Activated T-cell treated with anti-CD3 and anti-CD28 coated beads, Interleukin-2, amount 50 U/mL, for 72 hours (primary cell): Measurements from ENCODE around the gene CCDC170. TPM values are rescaled to one million over a fixed set of nuclear protein-coding genes. Genes with fewer than 3 reads are reported as not detected.

Experiments
- ATAC-seq, 2 donors: fragments of 150-1000 bp; cut with Tn5 transposase; replicated peaks in 1 of 2; 2 replicates each; pipeline ENCODE4 v1.10.0; 2021; ENCODE audit warnings: moderate library complexity in 2 of 2, mild to moderate bottlenecking in 1 of 2
- DNase-seq, 2 donors: peaks; one replicate each; pipeline ENCODE4 v3.0.0; 2021 to 2022; ENCODE audit warnings: mixed read lengths in 1 of 2
- H3K27ac Mint-ChIP-seq: one replicate; pipeline ENCODE4 v1.8.0; 2022; ENCODE audit warnings: mild to moderate bottlenecking, moderate library complexity, mixed read lengths
- H3K27me3 Mint-ChIP-seq: one replicate; pipeline ENCODE4 v1.8.0; 2022; ENCODE audit warnings: low read depth, mixed read lengths
- H3K36me3 Mint-ChIP-seq, 2 donors: one replicate each; pipeline ENCODE4 v1.8.0; 2022; ENCODE audit warnings: mixed read lengths in 2 of 2, mild to moderate bottlenecking in 1 of 2; ENCODE audit not compliant: insufficient read depth in 2 of 2
- H3K4me1 Mint-ChIP-seq: one replicate; pipeline ENCODE4 v1.8.0; 2022; ENCODE audit warnings: low read depth, mixed read lengths
- H3K4me3 Mint-ChIP-seq, 2 donors: one replicate each; pipeline ENCODE4 v1.8.0; 2022; ENCODE audit warnings: mild to moderate bottlenecking in 2 of 2, mixed read lengths in 2 of 2, moderate library complexity in 2 of 2
- H3K9me3 Mint-ChIP-seq, 2 donors: one replicate each; pipeline ENCODE4 v1.8.0; 2022; ENCODE audit warnings: mixed read lengths in 2 of 2
- total RNA-seq, 2 donors: library from RNA; stranded (reverse); gene quantifications; one replicate each; pipeline ENCODE4 v1.2.3, GENCODE V29; 2022

CCDC170 gene
- total RNA-seq, 2 donors from 2014 or later, result not detected

- Mint-ChIP-seq H3K4me1 (peaks cover 7% of the 10 kb centered on the region), H3K27ac (no peak overlapping the region), H3K9me3 (peaks cover 4 to 18% of the 10 kb centered on the region in 2 donors), H3K36me3 (peaks cover 10% of the 10 kb centered on the region in 2 donors), H3K4me3 (no peak overlapping the region), H3K27me3 (peaks cover 35% of the 10 kb centered on the region)
- no peak for DNase-seq
- ATAC-seq, result no peak
Measured at GRCh38 chr6:151565940-151566339, 72.1 kb downstream of the CCDC170 start.

DNA sequence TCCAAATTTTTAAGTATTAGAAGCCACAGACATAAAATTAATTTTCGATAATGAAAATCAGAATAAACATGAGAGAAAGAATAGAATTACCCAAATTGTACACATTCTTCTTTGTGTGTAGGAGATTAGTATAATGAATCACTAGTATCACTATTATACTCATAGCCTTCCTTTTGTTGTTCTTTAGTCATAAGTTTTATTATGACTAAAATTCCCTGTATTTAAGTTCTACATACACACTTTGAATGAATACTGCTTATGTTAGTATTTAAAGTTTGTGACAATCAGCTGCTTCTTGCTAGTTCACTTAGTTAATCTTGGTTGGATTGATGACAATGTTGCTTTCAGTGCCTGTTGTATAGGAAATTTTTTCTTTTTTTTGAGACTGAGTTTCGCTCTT lies 72.7 kb downstream of the CCDC170 start:
- H3K36me3 Mint-ChIP-seq, result peaks cover 10% of the 10 kb centered on the region in 2 donors
- H3K27ac Mint-ChIP-seq, result no peak overlapping the region
- H3K27me3 Mint-ChIP-seq, result peaks cover 35% of the 10 kb centered on the region
- peak; percentile 91 to 96 for ATAC-seq
- no peak for DNase-seq
- peaks cover 7% of the 10 kb centered on the region for H3K4me1 Mint-ChIP-seq
- no peak overlapping the region for H3K4me3 Mint-ChIP-seq
- H3K9me3 Mint-ChIP-seq, result peaks cover 4 to 15% of the 10 kb centered on the region in 2 donors

GRCh38 chr6:151576633-151577032 lies 82.8 kb downstream of the CCDC170 start:
- Mint-ChIP-seq H3K4me1 (no peaks in the 10 kb centered on the region), H3K9me3 (no peaks in the 10 kb centered on the region), H3K27ac (no peak overlapping the region), H3K27me3 (peaks cover 36% of the 10 kb centered on the region), H3K36me3 (no peaks in the 10 kb centered on the region), H3K4me3 (no peak overlapping the region)
- ATAC-seq, result no peak
- DNase-seq, result no peak

DNA sequence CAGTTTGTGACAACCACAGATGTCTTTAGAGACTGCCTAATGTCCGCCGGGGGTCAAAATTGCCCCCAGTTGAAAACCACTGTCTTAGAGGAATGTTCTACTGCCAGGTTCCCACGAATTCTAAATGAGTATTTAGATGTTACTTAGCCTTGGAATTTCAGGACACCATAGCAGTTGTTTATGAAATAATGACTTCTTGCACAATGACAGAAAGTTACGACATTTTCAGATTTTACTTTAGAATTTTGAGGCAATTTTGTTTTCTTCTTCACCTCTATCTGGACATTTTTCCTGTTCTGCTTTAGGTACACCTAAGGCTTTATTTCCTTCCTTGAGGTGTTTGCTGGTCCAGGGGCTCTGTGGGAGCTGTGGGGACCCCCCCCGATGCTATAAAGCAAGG lies 83.4 kb downstream of the CCDC170 start:
- Mint-ChIP-seq H3K27ac (no peak overlapping the region), H3K4me3 (no peak overlapping the region), H3K9me3 (peaks cover 1% of the 10 kb centered on the region in 2 donors), H3K4me1 (no peaks in the 10 kb centered on the region), H3K36me3 (no peaks in the 10 kb centered on the region), H3K27me3 (peaks cover 43% of the 10 kb centered on the region)
- ATAC-seq (no peak), DNase-seq (no peak)

DNA sequence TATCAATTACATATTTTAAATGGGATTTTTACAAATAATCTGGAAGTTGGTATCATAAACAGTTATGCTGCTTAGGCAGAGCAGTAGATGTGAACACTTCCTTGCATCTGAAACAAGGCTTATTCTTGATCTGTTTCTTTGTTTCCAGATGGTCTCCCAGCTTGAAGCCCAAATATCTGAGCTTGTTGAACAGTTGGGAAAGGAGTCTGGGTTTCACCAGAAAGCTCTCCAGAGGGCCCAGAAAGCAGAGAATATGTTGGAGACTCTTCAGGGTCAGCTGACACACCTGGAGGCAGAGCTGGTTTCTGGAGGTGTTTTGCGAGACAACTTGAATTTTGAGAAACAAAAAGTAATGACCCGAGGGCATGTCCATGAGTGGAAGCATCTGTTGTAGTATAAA lies 91.9 kb downstream of the CCDC170 start:
- Mint-ChIP-seq H3K9me3 (peaks cover 4 to 9% of the 10 kb centered on the region in 2 donors), H3K4me3 (no peak overlapping the region), H3K27me3 (peaks cover 37% of the 10 kb centered on the region), H3K36me3 (peaks cover 0 to 2% of the 10 kb centered on the region in 2 donors), H3K4me1 (no peaks in the 10 kb centered on the region), H3K27ac (no peak overlapping the region)
- DNase-seq, result no peak
- no peak for ATAC-seq

- no peak overlapping the region for H3K4me3 Mint-ChIP-seq
Measured at GRCh38 chr6:151589667-151590066, 95.8 kb downstream of the CCDC170 start.

DNA sequence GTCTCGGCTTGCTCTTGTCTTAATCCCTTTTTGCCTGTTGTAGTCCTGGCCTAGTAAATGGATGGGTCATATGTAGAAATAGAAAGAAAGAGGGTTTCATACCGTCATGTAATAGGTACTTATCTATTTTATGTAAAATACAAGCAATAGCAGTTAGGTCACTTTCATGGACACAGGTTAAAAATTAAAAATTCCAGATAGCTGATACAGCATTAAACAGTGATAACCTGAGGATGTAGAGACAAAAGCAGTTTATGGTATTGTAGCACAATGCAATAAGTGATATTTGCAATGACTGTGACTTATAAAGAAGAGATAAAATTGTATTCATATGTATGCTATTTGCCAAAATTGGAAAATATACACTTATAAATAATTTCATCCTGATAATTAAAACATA lies 96.9 kb downstream of the CCDC170 start:
- ATAC-seq (no peak), DNase-seq (no peak)
- H3K36me3 Mint-ChIP-seq, result peaks cover 0 to 7% of the 10 kb centered on the region in 2 donors
- no peak overlapping the region for H3K27ac Mint-ChIP-seq
- no peak overlapping the region for H3K4me3 Mint-ChIP-seq
- H3K27me3 Mint-ChIP-seq, result peaks cover 30% of the 10 kb centered on the region
- H3K9me3 Mint-ChIP-seq, result peaks cover 7 to 8% of the 10 kb centered on the region in 2 donors
- H3K4me1 Mint-ChIP-seq, result no peaks in the 10 kb centered on the region

More at GRCh38 chr6:151589667-151590066, 95.8 kb downstream of the CCDC170 start:
- ATAC-seq, result no peak
- Mint-ChIP-seq H3K36me3 (peaks cover 0 to 7% of the 10 kb centered on the region in 2 donors), H3K4me1 (no peaks in the 10 kb centered on the region), H3K27me3 (peaks cover 30% of the 10 kb centered on the region), H3K9me3 (peaks cover 7 to 8% of the 10 kb centered on the region in 2 donors), H3K27ac (no peak overlapping the region)
- DNase-seq, result no peak

DNA sequence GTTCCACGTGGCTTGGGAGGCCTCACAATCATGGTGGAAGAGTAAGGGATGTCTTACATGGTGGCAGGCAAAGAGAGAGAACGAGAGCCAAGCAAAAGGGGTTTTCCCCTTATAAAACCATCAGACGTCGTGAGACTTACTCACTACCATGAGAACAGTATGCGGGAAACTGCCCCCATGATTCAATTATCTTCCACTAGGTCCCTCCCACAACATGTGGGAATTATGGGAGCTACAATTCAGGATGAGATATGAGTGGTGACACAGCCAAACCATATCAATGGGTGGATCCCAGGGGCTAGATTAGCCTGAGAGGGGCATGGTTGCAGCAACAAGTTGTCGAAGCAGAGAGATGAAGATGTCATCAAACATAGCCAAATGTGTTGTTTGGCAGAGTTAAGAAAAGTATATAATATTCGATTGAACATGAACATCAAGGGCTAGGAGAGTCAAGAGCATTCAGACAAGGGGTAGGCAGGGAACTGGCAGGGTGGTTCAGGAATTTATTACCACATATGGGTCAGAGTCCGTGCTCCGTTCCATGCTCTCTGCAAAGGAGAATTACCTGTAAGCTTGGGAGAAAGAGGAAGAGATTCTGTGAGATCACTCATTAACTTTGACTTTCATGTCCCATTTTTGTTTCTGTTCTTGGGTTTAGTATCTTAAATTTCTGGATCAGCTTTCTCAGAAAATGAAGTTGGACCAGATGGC lies 98.8 kb downstream of the CCDC170 start:
- ATAC-seq, result no peak
- peaks cover 21% of the 10 kb centered on the region for H3K27me3 Mint-ChIP-seq
- no peak overlapping the region for H3K27ac Mint-ChIP-seq
- H3K4me3 Mint-ChIP-seq, result no peak overlapping the region
- H3K9me3 Mint-ChIP-seq, result peaks cover 7% of the 10 kb centered on the region in 2 donors
- no peak for DNase-seq
- H3K4me1 Mint-ChIP-seq, result no peaks in the 10 kb centered on the region
- peaks cover 0 to 7% of the 10 kb centered on the region in 2 donors for H3K36me3 Mint-ChIP-seq

DNA sequence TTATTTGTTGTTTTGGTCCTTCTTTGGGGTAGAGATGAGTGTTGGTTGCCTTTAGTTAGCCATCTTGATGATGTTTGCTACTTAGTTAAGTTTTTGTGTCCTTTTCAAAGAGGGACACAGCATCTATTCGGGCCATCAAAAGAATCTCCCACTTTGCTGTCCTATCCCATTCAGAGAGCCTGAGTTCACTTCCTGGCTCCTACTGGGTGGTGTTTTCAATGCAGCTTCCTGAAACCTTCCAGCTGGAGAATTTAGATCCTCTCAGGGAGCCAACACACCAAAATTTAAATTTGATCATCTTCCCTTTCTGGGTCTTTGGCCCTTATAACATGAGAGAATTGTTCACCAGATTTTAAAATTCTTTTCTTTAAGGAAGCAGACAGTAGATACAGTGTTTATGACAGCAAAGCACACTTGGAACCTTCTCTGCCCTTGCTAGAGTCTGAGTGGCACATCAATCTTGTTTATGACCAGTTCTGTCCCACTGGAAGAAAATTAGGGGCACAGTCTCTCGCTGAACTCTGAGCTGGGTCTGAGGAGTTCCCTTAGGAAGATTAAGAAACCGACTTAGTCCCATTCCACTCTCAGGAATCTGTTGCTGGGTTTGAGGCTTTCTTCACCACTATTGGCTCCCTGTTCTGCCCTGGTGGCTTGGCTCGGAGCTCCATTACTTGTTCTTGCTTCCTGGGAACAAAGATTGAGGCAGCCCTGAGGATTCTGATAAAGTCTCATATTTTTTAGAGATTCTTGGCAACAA lies 115.5 kb downstream of the CCDC170 start:
- H3K4me1 Mint-ChIP-seq, result no peaks in the 10 kb centered on the region
- no peak overlapping the region for H3K27ac Mint-ChIP-seq
- H3K36me3 Mint-ChIP-seq, result no peaks in the 10 kb centered on the region
- no peak for DNase-seq
- H3K4me3 Mint-ChIP-seq, result no peak overlapping the region
- peaks cover 2 to 4% of the 10 kb centered on the region in 2 donors for H3K9me3 Mint-ChIP-seq
- ATAC-seq, result no peak
- H3K27me3 Mint-ChIP-seq, result peaks cover 18% of the 10 kb centered on the region

DNA sequence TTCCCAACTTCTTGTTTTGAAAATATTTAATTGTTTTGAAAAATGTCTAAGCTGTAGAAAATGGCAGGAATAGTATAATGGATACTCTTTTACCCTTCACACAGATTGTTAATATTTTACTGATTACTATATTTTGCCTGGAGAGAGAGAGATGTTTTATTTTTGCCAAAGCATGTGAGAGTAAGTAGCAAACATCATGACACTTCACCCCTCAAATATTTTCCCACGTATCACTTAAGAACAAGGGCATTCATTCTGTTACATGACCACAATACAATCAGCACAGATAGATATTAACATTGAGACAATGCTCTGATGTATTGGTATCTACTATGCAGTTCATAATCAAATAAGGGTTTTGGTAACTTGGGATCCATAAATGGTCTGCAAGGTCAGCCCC lies 116.5 kb downstream of the CCDC170 start:
- H3K4me1 Mint-ChIP-seq, result no peaks in the 10 kb centered on the region
- H3K27me3 Mint-ChIP-seq, result peaks cover 21% of the 10 kb centered on the region
- H3K9me3 Mint-ChIP-seq, result peaks cover 2 to 4% of the 10 kb centered on the region in 2 donors
- no peak overlapping the region for H3K4me3 Mint-ChIP-seq
- H3K27ac Mint-ChIP-seq, result no peak overlapping the region
- no peaks in the 10 kb centered on the region for H3K36me3 Mint-ChIP-seq
- DNase-seq (no peak), ATAC-seq (no peak)

- Mint-ChIP-seq H3K27me3 (peaks cover 26% of the 10 kb centered on the region), H3K4me1 (no peaks in the 10 kb centered on the region), H3K4me3 (no peak overlapping the region), H3K36me3 (no peaks in the 10 kb centered on the region), H3K27ac (no peak overlapping the region), H3K9me3 (no peaks in the 10 kb centered on the region)
- no peak for ATAC-seq
- DNase-seq, result no peak
Measured at GRCh38 chr6:151614630-151615029, 120.8 kb downstream of the CCDC170 start.

DNA sequence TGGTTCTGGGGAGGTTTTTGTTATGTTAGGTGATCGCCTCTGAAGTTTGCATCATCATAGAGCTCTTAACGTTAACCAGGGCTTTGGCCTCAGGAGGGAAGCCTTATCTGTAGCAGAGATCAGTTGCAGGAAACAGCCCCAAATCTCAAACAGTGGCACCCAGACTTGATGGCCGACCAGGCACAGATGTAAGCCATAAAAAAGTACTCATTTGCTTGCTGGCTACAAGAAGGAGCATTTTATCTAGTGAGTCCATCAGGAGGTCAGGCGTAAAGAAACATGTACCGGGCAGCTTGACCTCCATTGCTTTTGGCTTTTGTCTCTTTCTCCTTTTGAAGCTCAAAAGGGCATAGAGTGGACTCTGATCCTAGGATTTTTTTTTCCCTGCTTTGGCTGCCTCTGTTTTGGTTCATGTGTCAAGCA lies 122.3 kb downstream of the CCDC170 start:
- H3K4me1 Mint-ChIP-seq, result no peaks in the 10 kb centered on the region
- no peak for DNase-seq
- peaks cover 27% of the 10 kb centered on the region for H3K27me3 Mint-ChIP-seq
- no peak overlapping the region for H3K27ac Mint-ChIP-seq
- H3K9me3 Mint-ChIP-seq, result no peaks in the 10 kb centered on the region
- no peaks in the 10 kb centered on the region for H3K36me3 Mint-ChIP-seq
- ATAC-seq, result no peak
- no peak overlapping the region for H3K4me3 Mint-ChIP-seq

- Mint-ChIP-seq H3K27me3 (peaks cover 27% of the 10 kb centered on the region), H3K36me3 (no peaks in the 10 kb centered on the region)
Measured at GRCh38 chr6:151616600-151616999, 122.8 kb downstream of the CCDC170 start.

More at GRCh38 chr6:151616600-151616999, 122.8 kb downstream of the CCDC170 start:
- no peaks in the 10 kb centered on the region for H3K4me1 Mint-ChIP-seq
- H3K27ac Mint-ChIP-seq, result no peak overlapping the region
- no peak overlapping the region for H3K4me3 Mint-ChIP-seq
- DNase-seq (no peak), ATAC-seq (no peak)
- no peaks in the 10 kb centered on the region for H3K9me3 Mint-ChIP-seq
